Common myeloid progenitor, CD34-positive (primary cell): ENCODE measurements around the gene THAP2.

Experiments used
- CTCF ChIA-PET: fragments of 350-600 bp; sonication (Branson Sonifier 250); formaldehyde crosslinking; loops from one replicate; lab custom pipeline; 2021; ENCODE audit warnings: antibody characterized with exemption; lab: Charles Lee
- POLR2A ChIA-PET: fragments of 350-600 bp; sonication (Branson Sonifier 250); formaldehyde crosslinking; loops from one replicate; lab custom pipeline; 2021; ENCODE audit warnings: antibody characterized with exemption; lab: Charles Lee
- DNase-seq, 3 donors: peaks; one replicate each; pipeline versions ENCODE4 v3.0.0 to v3.0.0-alpha.2; 2013
- H3K27ac ChIP-seq, 2 experiments: 1 replicate in 1 of 2; 2 replicates in 1 of 2; pipeline ENCODE4 v1.7.0; 2013; ENCODE audit warnings: inconsistent platforms in 2 of 2, low read length in 2 of 2, mild to moderate bottlenecking in 2 of 2, low read depth in 1 of 2, moderate library complexity in 1 of 2; ENCODE audit not compliant: severe bottlenecking in 2 of 2, insufficient read depth in 1 of 2, poor library complexity in 1 of 2
- H3K27me3 ChIP-seq, 5 experiments: replicated peaks in 2 of 5; 1 replicate in 3 of 5; 2 replicates in 2 of 5; pipeline versions ENCODE4 v1.6.1 to v1.7.0; 2013; ENCODE audit warnings: low read length in 4 of 5, mild to moderate bottlenecking in 2 of 5, moderate library complexity in 2 of 5, inconsistent platforms in 1 of 5; ENCODE audit not compliant: insufficient read depth in 5 of 5, control insufficient read depth in 4 of 5
- H3K36me3 ChIP-seq, 4 experiments: 1 replicate in 2 of 4; 2 replicates in 2 of 4; pipeline versions ENCODE4 v1.6.1 to v1.7.0; 2013; ENCODE audit warnings: low read length in 3 of 4, control low read depth in 1 of 4, mild to moderate bottlenecking in 1 of 4; ENCODE audit not compliant: control insufficient read depth in 4 of 4, insufficient read depth in 4 of 4
- H3K4me1 ChIP-seq, 4 experiments: 1 replicate in 3 of 4; 2 replicates in 1 of 4; pipeline versions ENCODE4 v1.6.1 to v1.7.1; 2013; ENCODE audit warnings: low read length in 3 of 4, mild to moderate bottlenecking in 3 of 4, control low read depth in 1 of 4, inconsistent platforms in 1 of 4, moderate library complexity in 1 of 4; ENCODE audit not compliant: control insufficient read depth in 4 of 4, insufficient read depth in 4 of 4; ENCODE audit errors: control extremely low read depth in 1 of 4
- H3K4me3 ChIP-seq, 7 experiments: 1 replicate in 4 of 7; 2 replicates in 3 of 7; pipeline versions ENCODE4 v1.5.1 to v1.7.0; 2013; ENCODE audit warnings: mild to moderate bottlenecking in 7 of 7, low read length in 6 of 7, moderate library complexity in 6 of 7, inconsistent platforms in 2 of 7, low read depth in 2 of 7, control low read depth in 1 of 7; ENCODE audit not compliant: insufficient read depth in 4 of 7, control insufficient read depth in 1 of 7; ENCODE audit errors: extremely low read depth in 1 of 7
- H3K9me3 ChIP-seq, 5 experiments: 1 replicate in 4 of 5; 2 replicates in 1 of 5; pipeline versions ENCODE4 v1.6.1 to v1.7.1; 2013; ENCODE audit warnings: low read length in 4 of 5, mild to moderate bottlenecking in 2 of 5, inconsistent platforms in 1 of 5, low read depth in 1 of 5, moderate library complexity in 1 of 5; ENCODE audit not compliant: control insufficient read depth in 4 of 5, insufficient read depth in 2 of 5; ENCODE audit errors: control extremely low read depth in 1 of 5
- WGBS: methylation state at CpG from one replicate; pipeline ENCODE4 v1.1.5; 2013; ENCODE audit not compliant: insufficient coverage; 5-methylcytosine and 5-hydroxymethylcytosine counted together

Gene THAP2

GRCh38 chr12:71666259-71666658 is 2.2 kb downstream of the THAP2 start:
- Histone ChIP-seq H3K36me3 (no peaks in the 10 kb centered on the region), H3K4me3 (no peak overlapping the region), H3K27me3 (no peaks in the 10 kb centered on the region), H3K27ac (no peak overlapping the region), H3K9me3 (no peaks in the 10 kb centered on the region), H3K4me1 (peaks cover 7 to 35% (median 15%) of the 10 kb centered on the region in 4 experiments)
- DNase-seq: no peak
- WGBS: 93% methylated on average over 5 of the region's 5 CpGs
- ChIA-PET CTCF (interaction anchor here (3.4 kb wide), 1 partner anchor 12 kb away, joined by 15 read pairs; no protein-coding TSS in a partner anchor), POLR2A (no interaction called here)

GRCh38 chr12:71671311-71671710 is 7.2 kb downstream of the THAP2 start:
- no peak overlapping the region for H3K27ac ChIP-seq
- ChIA-PET CTCF (no interaction called here), POLR2A (no interaction called here)
- H3K36me3 ChIP-seq: no peaks in the 10 kb centered on the region
- peaks cover 0 to 3% (median 0%) of the 10 kb centered on the region in 4 experiments for H3K4me1 ChIP-seq
- DNase-seq: no peak
- H3K4me3 ChIP-seq: no peak overlapping the region
- no peaks in the 10 kb centered on the region for H3K27me3 ChIP-seq
- H3K9me3 ChIP-seq: no peaks in the 10 kb centered on the region

- ChIA-PET CTCF (interaction anchor here (1.6 kb wide), 1 partner anchor 9 kb away, joined by 3 read pairs; no protein-coding TSS in a partner anchor), POLR2A (no interaction called here)
- 100% methylated on average over 1 of the region's 1 CpG for WGBS
Measured at GRCh38 chr12:71671816-71672215, 7.7 kb downstream of the THAP2 start.

GRCh38 chr12:71682466-71682865 is 18.4 kb downstream of the THAP2 start:
- no CpG with 5 or more reads among the region's 1 CpG for WGBS
- peak in 2 of 3 donors; percentile 68 to 78 for DNase-seq
- Histone ChIP-seq H3K36me3 (no peaks in the 10 kb centered on the region), H3K4me3 (no peak overlapping the region), H3K9me3 (no peaks in the 10 kb centered on the region), H3K4me1 (peaks cover 7 to 26% (median 10%) of the 10 kb centered on the region in 4 experiments), H3K27ac (no peak overlapping the region), H3K27me3 (no peaks in the 10 kb centered on the region)
- ChIA-PET CTCF (interaction anchor here (1.2 kb wide), 1 partner anchor 19 kb away, joined by 3 read pairs; the partner anchor contains the start of gene ZFC3H1), POLR2A (no interaction called here)

More at GRCh38 chr12:71671816-71672215, 7.7 kb downstream of the THAP2 start:
- Histone ChIP-seq H3K9me3 (no peaks in the 10 kb centered on the region), H3K27ac (no peak overlapping the region), H3K4me3 (no peak overlapping the region), H3K36me3 (no peaks in the 10 kb centered on the region), H3K27me3 (no peaks in the 10 kb centered on the region), H3K4me1 (peaks cover 0 to 3% (median 0%) of the 10 kb centered on the region in 4 experiments)
- DNase-seq: no peak

- Histone ChIP-seq H3K9me3 (no peaks in the 10 kb centered on the region), H3K27ac (no peak overlapping the region), H3K36me3 (no peaks in the 10 kb centered on the region), H3K4me1 (peaks cover 9 to 36% (median 15%) of the 10 kb centered on the region in 4 experiments), H3K27me3 (no peaks in the 10 kb centered on the region), H3K4me3 (peak overlapping the region in 3 of 7 experiments; percentile 56 to 75 (median 69))
- CTCF ChIA-PET: interaction anchor here (4.7 to 5.1 kb wide), 2 partner anchors 20 to 63 kb away, joined by 30 to 37 read pairs; partner anchors contain the start of genes THAP2 and ZFC3H1
- DNase-seq: no peak
- POLR2A ChIA-PET: no interaction called here
- WGBS: 96% methylated on average over 4 of the region's 5 CpGs
Measured at GRCh38 chr12:71683633-71684032, 19.5 kb downstream of the THAP2 start.

GRCh38 chr12:71684081-71684480 is 20.0 kb downstream of the THAP2 start:
- DNase-seq: peak; percentile 53 to 72 (median 66)
- Histone ChIP-seq H3K4me3 (peak overlapping the region in 6 of 7 experiments; percentile 2 to 75 (median 52)), H3K27ac (peak overlapping the region in 1 of 2 experiments; percentile 2), H3K36me3 (no peaks in the 10 kb centered on the region), H3K4me1 (peaks cover 9 to 36% (median 15%) of the 10 kb centered on the region in 4 experiments), H3K27me3 (no peaks in the 10 kb centered on the region), H3K9me3 (no peaks in the 10 kb centered on the region)
- POLR2A ChIA-PET: no interaction called here
- CTCF ChIA-PET: interaction anchor here (0.8 to 5.1 kb wide), 3 partner anchors 11 to 62 kb away, joined by 3 to 37 read pairs (median 30); partner anchors contain the start of genes THAP2 and ZFC3H1
- 28% methylated on average over 2 of the region's 5 CpGs for WGBS

GRCh38 chr12:71685312-71685906 is 21.3 kb downstream of the THAP2 start:
- 91% methylated on average over 13 of the region's 19 CpGs for WGBS
- Histone ChIP-seq H3K4me3 (peak overlapping the region in 6 of 7 experiments; percentile 80 to 98 (median 86)), H3K27ac (peak overlapping the region; percentile 75 to 83), H3K4me1 (peaks cover 9 to 36% (median 15%) of the 10 kb centered on the region in 4 experiments), H3K9me3 (no peaks in the 10 kb centered on the region), H3K36me3 (no peaks in the 10 kb centered on the region), H3K27me3 (no peaks in the 10 kb centered on the region)
- no peak for DNase-seq
- POLR2A ChIA-PET: interaction anchor here (1.4 to 1.8 kb wide), 2 partner anchors 22 to 69 kb away, joined by 3 to 21 read pairs; partner anchors contain the start of genes RAB21, THAP2 and ZFC3H1
- CTCF ChIA-PET: interaction anchor here (0.7 to 5.1 kb wide), 6 partner anchors 13 to 61 kb away, joined by 3 to 37 read pairs (median 4); partner anchors contain the start of genes THAP2 and ZFC3H1
